ENCODE measurements around the gene JCHAIN. TPM values are rescaled to one million over a fixed set of nuclear protein-coding genes. Genes with fewer than 3 reads are reported as not detected.

Gene JCHAIN
- total and polyA plus RNA-seq, 9 of the 15 experiments (the other 6 are each of a cell fraction or from before 2014, with no cell fraction given) = 0.04 to 0.68 (median 0.26) TPM; not detected in 5

GRCh38 chr4:70651864-70652506 lies 14.3 kb downstream of the JCHAIN start (continued):
- TF ChIP-seq CBFB (CRISPR knock-in tag; IDR thresholded peaks at IDR 0.05) = no peak
- TF ChIP-seq ZNF75A (CRISPR knock-in tag; IDR thresholded peaks at IDR 0.05) = no peak
- TF ChIP-seq ZNF592 (IDR thresholded peaks at IDR 0.05) = 0 out of 2 replicates have a peak, but pooled peaks have one; percentile 17
- TF ChIP-seq RBBP5 (IDR thresholded peaks at IDR 0.05; ENCODE audit: borderline replicate concordance, insufficient read depth, low read length, poor library complexity, severe bottlenecking) = no peak
- TF ChIP-seq LCOR (CRISPR knock-in tag; IDR thresholded peaks at IDR 0.05) = no peak
- TF ChIP-seq NFE2L1 (tag; IDR thresholded peaks at IDR 0.05; ENCODE audit: borderline replicate concordance, low read depth) = no peak
- TF ChIP-seq CEBPG (CRISPR knock-in tag; IDR thresholded peaks at IDR 0.05) = no peak
- no peak for TF ChIP-seq CEBPG (tag; conservative IDR thresholded peaks at IDR 0.05 in 1 of 2, IDR thresholded peaks at IDR 0.05 in 1 of 2)
- 0 out of 2 replicates have a peak, but pooled peaks have one; percentile 21 for TF ChIP-seq SMC3 (conservative IDR thresholded peaks at IDR 0.05; ENCODE audit: insufficient read depth, low read depth, low read length)
- peak; percentile 74 to 75 for TF ChIP-seq RAD21 (CRISPR knock-in tag; conservative IDR thresholded peaks at IDR 0.05 in 1 of 2, IDR thresholded peaks at IDR 0.05 in 1 of 2)
- no peak for TF ChIP-seq MGA (IDR thresholded peaks at IDR 0.05)
